GM12878 (cell line): ENCODE data around the gene EEFSEC. TPM values are rescaled to one million over a fixed set of nuclear protein-coding genes. Genes with fewer than 3 reads are reported as not detected.

ENCODE experiments used
- ATAC-seq: fragments of 200-7000 bp; cut with Tn5 transposase; 3 replicates; pipeline ENCODE4 v1.9.1; 2020; ENCODE audit warnings: mild to moderate bottlenecking, moderate library complexity
- BruUV-seq: library from RNA; stranded (reverse); fragments of 400-500 nt; replicated peaks from 2 replicates; lab custom pipeline; 2021; lab: Mats Ljungman, UMichigan
- CTCF ChIA-PET: fragments of 300-600 bp; sonication (Branson Sonifier 250); formaldehyde crosslinking; extraction: SDS; loops from one replicate; lab custom pipeline; 2021; ENCODE audit warnings: inconsistent platforms; lab: Yijun Ruan, JAX
- POLR2A ChIA-PET: fragments of 350-600 bp; formaldehyde crosslinking; extraction: SDS; loops from one replicate; lab custom pipeline; 2021; ENCODE audit warnings: inconsistent platforms; lab: Charles Lee
- RAD21 ChIA-PET: fragments of 300-600 bp; sonication (Branson Sonifier 250); formaldehyde crosslinking; loops from one replicate; lab custom pipeline; 2023; ENCODE audit warnings: antibody characterized with exemption; ENCODE audit not compliant: unreplicated experiment; lab: Charles Lee
- SMC1A ChIA-PET: fragments of 300-600 bp; sonication (Branson Sonifier 250); formaldehyde crosslinking; loops from one replicate; lab custom pipeline; 2023; ENCODE audit not compliant: unreplicated experiment, uncharacterized antibody; lab: Charles Lee
- DNase-seq: peaks from one replicate; pipeline ENCODE4 v3.0.0-alpha.2; 2011; ENCODE audit warnings: low read depth, low spot score
- FAIRE-seq: peaks from 3 replicates; lab custom pipeline; 2011; peaks lifted over from hg19 to GRCh38; lab: Jason Lieb, UNC
- H2AFZ ChIP-seq: 2 replicates; pipeline ENCODE4 v1.6.0; 2011; ENCODE audit warnings: low read depth, low read length, control low read depth; ENCODE audit not compliant: control insufficient read depth
- H3K27ac ChIP-seq: 2 replicates; pipeline ENCODE4 v1.5.1; 2011; ENCODE audit warnings: control low read depth; ENCODE audit not compliant: control insufficient read depth, insufficient read depth
- H3K27me3 ChIP-seq, 2 experiments: replicated peaks in 1 of 2; 2 replicates each; pipeline versions ENCODE4 v1.6.0 to v1.6.1; 2011; ENCODE audit warnings: low read length in 1 of 2; ENCODE audit not compliant: control insufficient read depth in 2 of 2, insufficient read depth in 2 of 2
- H3K36me3 ChIP-seq, 2 experiments: 2 replicates each; pipeline ENCODE4 v1.5.1; 2011; ENCODE audit warnings: low read length in 1 of 2; ENCODE audit not compliant: control insufficient read depth in 2 of 2, insufficient read depth in 2 of 2
- H3K4me1 ChIP-seq: 2 replicates; pipeline ENCODE4 v1.6.1; 2011; ENCODE audit warnings: mild to moderate bottlenecking, low read length, moderate library complexity, mixed read lengths; ENCODE audit not compliant: control insufficient read depth, insufficient read depth
- H3K4me2 ChIP-seq: 2 replicates; pipeline ENCODE4 v1.6.0; 2011; ENCODE audit warnings: control low read depth; ENCODE audit not compliant: control insufficient read depth, insufficient read depth
- H3K4me3 ChIP-seq: fragments of 200-600 bp; sonication (generic); 2 replicates; pipeline ENCODE4 v1.5.1; 2016
- H3K79me2 ChIP-seq: 2 replicates; pipeline ENCODE4 v1.6.0; 2011; ENCODE audit warnings: low read length; ENCODE audit not compliant: control insufficient read depth, insufficient read depth
- H3K9ac ChIP-seq: 2 replicates; pipeline ENCODE4 v1.8.0; 2011; ENCODE audit warnings: low read length, control low read depth, mixed read lengths; ENCODE audit not compliant: control insufficient read depth, insufficient read depth
- H3K9me3 ChIP-seq: replicated peaks from 3 replicates; pipeline ENCODE4 v1.5.1; 2011; ENCODE audit warnings: mild to moderate bottlenecking, low read length; ENCODE audit not compliant: control insufficient read depth, insufficient read depth
- H4K20me1 ChIP-seq: 2 replicates; pipeline ENCODE4 v1.6.0; 2011; ENCODE audit not compliant: control insufficient read depth, insufficient read depth
- ASH2L ChIP-seq: fragments of 300-600, 200-600 bp; sonication (generic); IDR thresholded peaks from 2 replicates; pipeline ENCODE4 v1.6.1; 2017; ENCODE audit warnings: low read depth, mild to moderate bottlenecking, borderline replicate concordance
- BHLHE40 ChIP-seq, 2 experiments: fragments of 450-650 bp in 1 of 2; IDR thresholded peaks; 2 replicates each; pipeline ENCODE4 v1.6.1; 2011 to 2017; ENCODE audit warnings: low read depth in 2 of 2, borderline replicate concordance in 1 of 2, improper control_type of control experiment in 1 of 2, low read length in 1 of 2, mild to moderate bottlenecking in 1 of 2
- CHD1 ChIP-seq: IDR thresholded peaks from 2 replicates; pipeline ENCODE4 v1.6.1; 2012; ENCODE audit warnings: low read depth, low read length, improper control_type of control experiment
- CTCF ChIP-seq, 3 experiments: IDR thresholded peaks in 2 of 3; conservative IDR thresholded peaks in 1 of 3; 2 replicates each; pipeline ENCODE4 v1.5.1; 2011; ENCODE audit warnings: low read depth in 3 of 3, low read length in 3 of 3, mild to moderate bottlenecking in 3 of 3, control low read depth in 2 of 3, moderate library complexity in 2 of 3, inconsistent platforms in 1 of 3, mixed read lengths in 1 of 3; ENCODE audit not compliant: control insufficient read depth in 2 of 3, insufficient read depth in 1 of 3; ENCODE audit errors: extremely low read depth in 1 of 3
- EED ChIP-seq: sonication (generic); IDR thresholded peaks from 2 replicates; pipeline ENCODE4 v1.6.1; 2016; ENCODE audit warnings: antibody characterized with exemption, low read depth
- JUND ChIP-seq: IDR thresholded peaks from 2 replicates; pipeline ENCODE4 v1.6.1; 2012; ENCODE audit warnings: low read depth, mild to moderate bottlenecking, low read length, improper control_type of control experiment, moderate library complexity
- KLF5 ChIP-seq: fragments of 450-650 bp; IDR thresholded peaks from 2 replicates; pipeline ENCODE4 v1.6.1; 2014; ENCODE audit warnings: mild to moderate bottlenecking; ENCODE audit not compliant: partially characterized antibody
- MEF2B ChIP-seq: fragments of 450-650 bp; IDR thresholded peaks from 2 replicates; pipeline ENCODE4 v1.6.1; 2018; ENCODE audit warnings: mild to moderate bottlenecking, moderate library complexity; ENCODE audit not compliant: partially characterized antibody, poor library complexity, severe bottlenecking
- MTA2 ChIP-seq: fragments of 450-650 bp; IDR thresholded peaks from 2 replicates; pipeline ENCODE4 v1.6.1; 2016; ENCODE audit warnings: low read depth, mild to moderate bottlenecking, moderate library complexity
- NR2C2 ChIP-seq: IDR thresholded peaks from 2 replicates; pipeline ENCODE4 v1.6.1; 2011; ENCODE audit warnings: borderline replicate concordance, low read depth; ENCODE audit not compliant: control insufficient read depth, insufficient read length
- POLR2AphosphoS2 ChIP-seq: IDR thresholded peaks from 2 replicates; pipeline ENCODE4 v1.6.1; 2011; ENCODE audit warnings: low read depth, mild to moderate bottlenecking, low read length, improper control_type of control experiment, moderate library complexity
- RUNX3 ChIP-seq: IDR thresholded peaks from 2 replicates; pipeline ENCODE4 v1.6.1; 2012; ENCODE audit warnings: low read length, inconsistent platforms
- SP1 ChIP-seq: IDR thresholded peaks from one replicate; pipeline ENCODE4 v1.6.1; 2011; ENCODE audit warnings: low read depth, low read length
- WGBS: methylation state at CpG from one replicate; pipeline ENCODE4 v1.1.6; 2016; ENCODE audit warnings: low lambda C conversion rate; ENCODE audit not compliant: insufficient replicate concordance, insufficient coverage; ENCODE audit errors: missing lambda C conversion rate; 5-methylcytosine and 5-hydroxymethylcytosine counted together
- in situ Hi-C: fragments of 300-500 bp; cut with MboI; formaldehyde crosslinking; loops from 9 replicates; pipeline ENCODE4 v1.14.3; 2018; ENCODE audit warnings: mixed read lengths
- intact Hi-C: fragments of 100-400 bp; cut with micrococcal nuclease; formaldehyde crosslinking; loops from one replicate; pipeline ENCODE4 v1.14.2; 2022; ENCODE audit not compliant: unreplicated experiment
- polyA plus RNA-seq, 11 experiments: library from polyadenylated mRNA; depleted of rRNA in 4 of 11; unstranded in 6 of 11; stranded (reverse) in 5 of 11; fragments of >200 nt; fragmentation: Nextera tagmentation in 4 of 11; fragmentation: Illumina TruSeq in 1 of 11; extraction: Ambion mirVana in 4 of 11; extraction: Trizol in 1 of 11; gene quantifications; 1 replicate in 1 of 11; 2 replicates in 10 of 11; pipeline versions ENCODE4 v1.2.1 to v1.2.3, GENCODE V29; 2011 to 2016; ENCODE audit warnings: inconsistent platforms in 2 of 11, missing spikeins in 2 of 11, low read depth in 1 of 11
- total RNA-seq, 4 experiments: library from RNA; depleted of rRNA in 3 of 4; stranded (reverse); fragments of >200 nt in 3 of 4; fragmentation: Illumina TruSeq in 1 of 4; extraction: Trizol in 1 of 4; gene quantifications; 2 replicates each; pipeline versions ENCODE4 v1.2.1 to v1.2.3, GENCODE V29; 2013 to 2021
- TF ChIP-seq, protein P1 (sequence below): fragments of 450-650 bp; IDR thresholded peaks from 2 replicates; pipeline ENCODE4 v1.6.1; 2017; ENCODE audit warnings: mild to moderate bottlenecking, moderate library complexity
- TF ChIP-seq, protein P2 (sequence below): fragments of 450-650 bp; IDR thresholded peaks from 2 replicates; pipeline ENCODE4 v1.6.1; 2016; ENCODE audit warnings: mild to moderate bottlenecking

The EEFSEC gene
- total and polyA plus RNA-seq, 10 of the 15 experiments (the other 5 are each of a cell fraction or from before 2014, with no cell fraction given): 0.29 to 29.1 (median 16.1) TPM

DNA sequence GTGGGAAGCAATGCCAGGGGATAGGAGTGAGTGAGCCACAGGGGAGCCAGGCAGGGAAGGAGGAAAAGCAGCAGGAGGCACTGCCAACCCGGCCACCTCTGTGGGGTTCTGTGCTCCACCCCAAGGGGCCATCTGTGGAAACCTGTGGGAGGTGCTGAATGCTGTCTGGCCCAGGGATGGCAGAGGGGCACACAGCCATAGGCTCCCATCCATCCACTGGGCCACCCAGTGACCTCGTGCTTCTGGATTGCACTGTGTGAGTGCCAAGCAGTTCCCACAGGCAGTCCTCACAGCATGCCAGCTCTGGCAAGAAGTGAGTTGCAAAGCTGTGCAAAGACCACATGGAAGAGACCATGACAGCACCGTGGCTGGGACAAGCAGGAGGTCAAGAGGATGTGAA lies 285.9 kb downstream of the EEFSEC start:
- Histone ChIP-seq H3K79me2 (no peaks in the 10 kb centered on the region), H3K9ac (no peak overlapping the region), H3K9me3 (no peaks in the 10 kb centered on the region), H3K27ac (no peak overlapping the region), H4K20me1 (no peaks in the 10 kb centered on the region; the same call in 1 of the 2 replicates), H3K4me2 (no peak overlapping the region), H3K4me1 (no peaks in the 10 kb centered on the region), H3K27me3 (peaks cover 7 to 9% of the 10 kb centered on the region in 2 experiments; a peak in 3 of 4 replicates), H2AFZ (no peak overlapping the region), H3K36me3 (no peaks in the 10 kb centered on the region), H3K4me3 (no peak overlapping the region)
- in situ Hi-C loops: no loop called here
- ChIA-PET CTCF (interaction anchor here (1.5 to 1.6 kb wide), 2 partner anchors 12 to 214 kb away, joined by 3 to 5 read pairs; no protein-coding TSS in a partner anchor), SMC1A (no interaction called here), POLR2A (no interaction called here), RAD21 (no interaction called here)
- intact Hi-C loops: no loop called here
- BruUV-seq: no TSS peak
- DNase-seq: no peak
- FAIRE-seq: no peak
- ATAC-seq: no peak
- WGBS: 0% methylated on average over 3 of the region's 3 CpGs
- TF ChIP-seq SP1 (no peak), KLF5 (no peak), CHD1 (no peak), JUND (no peak), ASH2L (no peak), BHLHE40 (IDR thresholded peaks at IDR 0.05; ENCODE audit: borderline replicate concordance in 1 of 2, low read depth in 2 of 2, low read length in 1 of 2) (no peak), NR2C2 (no peak), MTA2 (no peak), RUNX3 (no peak), MEF2B (no peak), CTCF (IDR thresholded peaks at IDR 0.05 in 2 of 3, conservative IDR thresholded peaks at IDR 0.05 in 1 of 3; ENCODE audit: control insufficient read depth in 2 of 3, extremely low read depth in 1 of 3, insufficient read depth in 1 of 3, low read depth in 3 of 3, low read length in 3 of 3) (no peak), POLR2AphosphoS2 (no peak), EED (no peak)
- TF ChIP-seq, protein P1, sequence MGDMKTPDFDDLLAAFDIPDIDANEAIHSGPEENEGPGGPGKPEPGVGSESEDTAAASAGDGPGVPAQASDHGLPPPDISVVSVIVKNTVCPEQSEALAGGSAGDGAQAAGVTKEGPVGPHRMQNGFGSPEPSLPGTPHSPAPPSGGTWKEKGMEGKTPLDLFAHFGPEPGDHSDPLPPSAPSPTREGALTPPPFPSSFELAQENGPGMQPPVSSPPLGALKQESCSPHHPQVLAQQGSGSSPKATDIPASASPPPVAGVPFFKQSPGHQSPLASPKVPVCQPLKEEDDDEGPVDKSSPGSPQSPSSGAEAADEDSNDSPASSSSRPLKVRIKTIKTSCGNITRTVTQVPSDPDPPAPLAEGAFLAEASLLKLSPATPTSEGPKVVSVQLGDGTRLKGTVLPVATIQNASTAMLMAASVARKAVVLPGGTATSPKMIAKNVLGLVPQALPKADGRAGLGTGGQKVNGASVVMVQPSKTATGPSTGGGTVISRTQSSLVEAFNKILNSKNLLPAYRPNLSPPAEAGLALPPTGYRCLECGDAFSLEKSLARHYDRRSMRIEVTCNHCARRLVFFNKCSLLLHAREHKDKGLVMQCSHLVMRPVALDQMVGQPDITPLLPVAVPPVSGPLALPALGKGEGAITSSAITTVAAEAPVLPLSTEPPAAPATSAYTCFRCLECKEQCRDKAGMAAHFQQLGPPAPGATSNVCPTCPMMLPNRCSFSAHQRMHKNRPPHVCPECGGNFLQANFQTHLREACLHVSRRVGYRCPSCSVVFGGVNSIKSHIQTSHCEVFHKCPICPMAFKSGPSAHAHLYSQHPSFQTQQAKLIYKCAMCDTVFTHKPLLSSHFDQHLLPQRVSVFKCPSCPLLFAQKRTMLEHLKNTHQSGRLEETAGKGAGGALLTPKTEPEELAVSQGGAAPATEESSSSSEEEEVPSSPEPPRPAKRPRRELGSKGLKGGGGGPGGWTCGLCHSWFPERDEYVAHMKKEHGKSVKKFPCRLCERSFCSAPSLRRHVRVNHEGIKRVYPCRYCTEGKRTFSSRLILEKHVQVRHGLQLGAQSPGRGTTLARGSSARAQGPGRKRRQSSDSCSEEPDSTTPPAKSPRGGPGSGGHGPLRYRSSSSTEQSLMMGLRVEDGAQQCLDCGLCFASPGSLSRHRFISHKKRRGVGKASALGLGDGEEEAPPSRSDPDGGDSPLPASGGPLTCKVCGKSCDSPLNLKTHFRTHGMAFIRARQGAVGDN: no peak
- TF ChIP-seq, protein P2, sequence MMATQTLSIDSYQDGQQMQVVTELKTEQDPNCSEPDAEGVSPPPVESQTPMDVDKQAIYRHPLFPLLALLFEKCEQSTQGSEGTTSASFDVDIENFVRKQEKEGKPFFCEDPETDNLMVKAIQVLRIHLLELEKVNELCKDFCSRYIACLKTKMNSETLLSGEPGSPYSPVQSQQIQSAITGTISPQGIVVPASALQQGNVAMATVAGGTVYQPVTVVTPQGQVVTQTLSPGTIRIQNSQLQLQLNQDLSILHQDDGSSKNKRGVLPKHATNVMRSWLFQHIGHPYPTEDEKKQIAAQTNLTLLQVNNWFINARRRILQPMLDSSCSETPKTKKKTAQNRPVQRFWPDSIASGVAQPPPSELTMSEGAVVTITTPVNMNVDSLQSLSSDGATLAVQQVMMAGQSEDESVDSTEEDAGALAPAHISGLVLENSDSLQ: no peak
